Stimulated activated CD4-positive, alpha-beta T cell treated with anti-CD3 and anti-CD28 coated beads, Interleukin-1b, Interleukin-23, amount 100 ng/mL, for 4 hours (primary cell): ENCODE data around the gene ATXN1.
"Not testable (repeated sequence)": the region's sequence is repeated elsewhere in the genome, so short reads cannot be mapped to it uniquely, and the experiment has no call there.

ENCODE experiments used
- DNase-seq, 2 donors: peaks; one replicate each; pipeline ENCODE4 v3.0.0-alpha.2; 2020; ENCODE audit warnings: low read depth in 2 of 2

Gene ATXN1

DNA sequence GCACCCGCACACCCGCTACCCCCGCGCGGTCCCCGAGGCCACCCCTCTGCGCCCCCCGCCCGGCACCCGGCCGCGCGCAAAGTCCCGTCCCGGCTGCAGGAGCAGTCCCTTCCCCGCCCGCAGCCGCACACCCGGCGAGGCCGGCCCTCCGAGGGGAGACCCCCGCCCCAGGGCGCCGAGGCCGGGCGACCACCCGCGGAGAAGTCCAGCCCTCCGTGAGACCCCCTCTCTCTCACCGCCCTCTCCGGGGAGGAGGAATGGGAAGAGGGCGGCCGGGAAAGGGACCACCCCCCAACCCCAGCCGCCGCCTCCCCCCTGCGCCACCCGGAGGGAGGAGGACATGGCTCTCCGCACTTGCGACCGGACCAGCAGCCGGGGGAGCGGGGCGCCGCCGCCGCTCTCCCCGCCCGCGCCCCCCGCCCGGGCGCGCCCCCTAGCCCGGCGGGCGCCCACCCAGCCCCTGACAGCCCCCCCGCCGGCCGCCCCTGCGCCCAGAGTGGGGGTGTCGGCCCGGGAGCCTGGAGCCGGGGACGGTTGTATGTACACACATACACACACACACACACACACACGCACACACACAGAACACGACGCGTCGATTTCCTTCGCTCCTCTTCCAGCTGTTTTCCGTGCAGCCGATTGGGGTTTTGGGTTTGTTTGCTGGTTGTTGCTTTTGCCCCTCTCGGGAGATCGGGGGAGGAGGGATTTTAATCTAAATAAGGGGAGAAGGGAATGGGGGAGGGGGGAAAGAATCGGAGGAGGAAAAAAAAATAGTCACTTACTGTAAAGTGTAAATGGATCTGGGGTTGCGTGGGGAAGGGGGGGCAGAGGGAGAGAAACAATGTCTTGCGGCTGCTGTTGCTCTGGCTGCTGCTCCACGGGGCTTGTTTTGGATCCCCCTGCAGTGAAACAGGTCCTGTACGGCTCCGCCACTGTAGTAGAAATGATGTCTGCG, at the start of gene ATXN1:
Gene ATXN1, minus strand, starts transcription at position 945 of the 955 bp plus-strand sequence.
- DNase-seq: peak; percentile 23 to 35

DNA sequence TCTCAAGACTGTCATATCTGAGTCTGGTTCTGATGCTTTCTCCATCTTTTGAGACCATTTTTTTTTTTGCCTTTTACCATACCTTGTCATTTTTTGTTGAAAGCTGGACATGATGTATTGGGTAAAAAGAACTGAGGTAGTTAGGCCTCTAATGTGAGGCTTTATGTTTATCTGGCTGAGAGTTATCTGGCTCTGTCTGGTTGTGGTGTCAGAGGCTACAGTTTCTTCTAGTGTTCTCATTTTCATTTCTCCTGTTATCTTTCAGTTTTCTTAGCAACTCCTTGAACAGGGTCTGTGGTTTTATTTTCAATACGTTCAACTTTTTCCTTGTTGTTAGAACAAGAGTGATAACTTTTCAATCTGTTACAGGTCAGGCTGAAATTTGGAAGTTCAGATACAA, 49.2 kb upstream of the ATXN1 start:
- no peak for DNase-seq

- no peak for DNase-seq
Observed at GRCh38 chr6:16809753-16810358, 48.6 kb upstream of the ATXN1 start.

DNA sequence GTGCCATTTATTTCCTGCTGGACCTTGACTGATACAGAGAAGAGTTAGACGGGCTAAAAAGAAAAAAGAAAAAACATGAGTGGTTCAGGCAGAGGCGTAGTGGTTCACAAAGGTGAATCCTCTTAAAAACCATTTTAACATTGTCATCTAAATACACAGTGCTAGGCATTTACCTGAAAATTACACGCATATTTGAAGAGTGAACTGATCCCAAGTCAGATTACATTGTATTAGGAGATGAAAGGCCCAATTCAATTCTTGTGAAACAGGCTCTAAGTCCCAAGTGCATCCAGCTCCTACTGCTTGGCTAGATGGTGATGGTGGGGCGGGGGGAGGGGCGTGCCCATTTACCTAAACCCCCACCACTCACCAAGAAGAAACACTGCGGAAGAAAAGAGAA, 46.7 kb upstream of the ATXN1 start:
- no peak for DNase-seq

DNA sequence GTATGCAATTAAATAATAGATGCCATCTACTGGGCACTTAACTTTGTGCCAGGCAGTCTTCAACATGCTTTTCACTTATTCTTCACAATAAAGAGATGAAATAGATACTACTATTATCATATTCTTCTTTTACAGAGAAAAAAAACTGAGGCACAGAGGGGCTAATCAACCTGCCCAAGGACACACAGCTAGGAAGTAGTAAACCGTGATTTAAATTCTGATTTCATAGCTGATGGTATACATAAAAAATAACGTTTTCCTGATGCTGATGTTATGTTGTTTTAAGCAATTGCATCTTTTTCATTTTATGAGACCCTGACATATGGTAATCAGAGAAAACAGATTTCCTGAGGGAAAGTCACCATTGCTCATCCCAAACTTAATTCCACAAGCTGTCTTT, 45.1 kb upstream of the ATXN1 start:
- DNase-seq: no peak

- no peak for DNase-seq
Observed at GRCh38 chr6:16805243-16805950, 44.1 kb upstream of the ATXN1 start.

GRCh38 chr6:16804546-16805242, 43.4 kb upstream of the ATXN1 start:
- DNase-seq: no peak

DNA sequence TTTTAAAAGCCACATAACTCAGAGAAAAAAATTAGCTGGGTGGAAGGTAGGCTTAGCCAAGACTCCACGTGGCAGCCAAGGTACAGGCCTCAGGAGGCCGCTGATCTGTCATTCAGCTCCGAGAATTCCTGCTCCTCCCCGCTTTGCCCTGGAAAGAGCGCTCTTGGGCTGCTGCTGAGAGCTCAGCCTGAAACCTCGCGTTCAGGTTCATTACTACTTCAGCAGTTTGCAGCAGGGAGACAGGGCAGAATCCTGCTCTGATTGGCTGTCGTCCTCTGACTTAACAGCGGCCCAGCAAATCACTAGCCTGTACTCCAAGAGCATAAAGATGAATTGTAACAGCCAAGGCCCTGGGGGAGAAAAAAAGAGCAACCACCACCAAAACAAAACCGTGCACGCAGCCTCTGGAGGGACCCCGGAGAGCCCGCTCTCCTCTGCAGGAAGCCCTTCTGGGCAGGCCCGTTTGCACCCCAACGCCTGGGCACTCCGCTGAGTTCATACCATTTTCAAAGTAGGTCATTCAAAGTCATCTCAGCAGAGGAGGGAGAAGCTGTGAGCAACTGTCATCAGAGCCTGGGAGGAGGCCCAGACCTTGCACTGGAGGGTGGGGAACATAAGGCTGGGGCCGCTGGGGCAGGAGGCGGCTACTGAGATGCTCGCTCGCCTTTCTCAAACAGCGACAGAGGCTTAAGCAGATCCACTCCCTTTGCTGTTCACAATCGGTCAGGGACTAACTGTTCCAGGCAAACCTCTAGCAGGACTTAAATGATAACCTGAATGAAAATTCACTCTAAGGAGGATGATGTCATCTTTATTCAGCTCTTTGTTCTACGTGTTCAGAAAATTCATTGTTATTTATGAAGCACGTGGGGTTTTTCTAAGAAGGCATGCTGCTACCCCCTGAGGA, 42.3 kb upstream of the ATXN1 start:
- no peak for DNase-seq

DNA sequence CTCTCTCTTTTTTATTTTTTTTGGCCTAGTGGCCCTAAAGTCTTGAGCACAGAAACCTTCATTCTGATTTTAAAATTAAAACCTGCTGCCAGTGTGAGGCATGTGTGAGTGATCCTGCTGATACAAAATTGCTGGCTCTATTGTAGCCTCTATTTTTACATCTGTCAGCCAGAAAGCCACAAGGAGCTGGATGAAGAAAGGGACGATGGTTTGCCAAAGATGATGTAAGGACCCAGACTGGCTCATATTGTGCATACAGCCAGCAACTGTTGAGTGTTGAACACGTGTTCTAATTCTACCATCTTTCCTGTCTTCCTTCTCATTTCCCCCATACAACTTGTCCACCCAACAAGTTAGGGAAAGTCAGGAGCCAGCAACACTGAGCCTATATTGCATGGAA, 40.8 kb upstream of the ATXN1 start:
- DNase-seq: no peak

DNA sequence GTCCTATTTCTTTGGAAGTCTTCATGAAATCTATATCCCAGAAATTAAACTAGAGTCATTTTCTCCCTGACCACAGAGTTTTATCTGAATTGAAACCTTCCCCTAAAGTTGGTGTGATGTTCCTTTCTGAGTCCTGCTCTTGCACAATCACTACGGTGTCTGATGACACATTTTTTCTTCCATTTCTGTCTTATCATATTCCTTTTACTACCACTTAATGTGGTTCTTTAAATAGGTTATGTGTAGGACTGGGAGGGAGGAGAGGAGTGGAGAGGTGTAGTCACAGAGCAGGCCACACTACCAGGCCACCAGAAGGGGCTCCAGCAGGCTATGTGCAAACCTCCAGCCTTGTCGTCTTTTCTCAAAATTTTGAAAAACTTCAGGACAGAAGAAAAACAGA, 39.7 kb upstream of the ATXN1 start:
- no peak for DNase-seq

GRCh38 chr6:16800341-16800740, 39.1 kb upstream of the ATXN1 start:
- no peak for DNase-seq

DNA sequence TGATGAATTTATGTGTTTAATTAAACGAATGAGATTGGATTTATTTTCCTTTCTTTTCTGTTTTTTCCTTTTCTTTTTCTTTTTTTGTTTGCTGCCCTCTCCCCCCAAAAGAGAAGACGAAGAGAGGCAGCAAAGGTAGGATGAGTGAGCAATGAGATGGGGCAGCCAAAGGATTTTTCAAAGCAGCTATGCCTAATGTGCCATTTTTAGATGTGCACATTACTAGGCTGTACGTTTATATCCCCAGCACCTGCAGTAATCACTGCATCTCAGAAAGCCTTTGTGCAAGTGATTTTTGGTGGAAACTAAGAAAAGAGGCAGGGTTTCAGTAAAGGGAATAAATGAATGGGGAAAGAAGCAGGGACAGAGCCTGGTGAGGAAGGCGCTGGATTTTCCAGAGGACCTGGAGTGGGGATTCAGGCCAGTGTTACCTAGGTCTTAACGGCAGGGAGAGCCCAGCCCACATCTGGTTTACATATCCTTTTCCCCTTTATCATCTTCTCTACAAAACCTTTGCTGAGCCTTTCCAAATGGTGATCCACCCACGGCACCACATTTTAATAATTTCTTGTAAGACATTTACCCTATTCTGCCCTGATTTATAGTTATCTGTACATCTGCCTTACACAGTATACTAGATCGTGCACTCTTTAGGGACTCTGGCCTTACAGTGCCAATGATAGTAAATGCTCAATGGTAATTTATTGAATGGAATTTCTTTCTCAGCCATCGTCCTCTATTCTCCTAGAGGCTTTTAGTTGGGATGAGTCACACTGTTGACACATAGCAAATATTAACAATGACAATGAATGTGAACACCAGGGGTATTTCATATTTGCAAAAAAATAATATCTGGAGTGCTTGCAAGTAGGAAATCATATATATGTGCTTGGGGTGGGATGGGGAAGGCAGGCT, 38.3 kb upstream of the ATXN1 start:
- DNase-seq: no peak

DNA sequence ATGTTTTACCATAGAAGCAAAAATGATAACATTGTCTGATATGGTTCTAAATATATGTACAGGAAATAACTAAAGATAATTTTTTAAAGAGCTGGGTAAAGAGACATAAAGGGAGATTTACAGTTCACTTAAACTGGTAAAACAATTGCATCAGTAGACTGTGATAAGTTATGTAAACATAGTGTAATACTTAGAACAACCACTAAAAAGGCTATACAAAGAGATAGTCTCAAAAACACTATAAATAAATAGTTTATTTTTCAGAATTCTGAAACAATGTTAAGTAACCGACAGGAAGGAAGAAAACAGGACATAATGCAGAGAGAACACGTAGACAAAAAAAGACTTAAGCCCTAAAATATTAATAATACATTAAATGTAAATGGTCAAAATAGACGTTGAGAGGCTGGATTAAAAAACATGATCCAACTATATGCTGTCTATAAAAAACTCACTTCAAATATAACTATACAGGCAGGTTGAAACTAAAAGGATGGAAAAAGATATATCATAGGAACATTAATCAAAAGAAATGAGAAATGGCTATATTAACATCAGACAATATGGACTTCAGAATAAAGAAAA, 32.7 kb upstream of the ATXN1 start:
- no peak for DNase-seq

GRCh38 chr6:16789329-16790038, 28.2 kb upstream of the ATXN1 start:
- no peak for DNase-seq

GRCh38 chr6:16787128-16787682, 25.9 kb upstream of the ATXN1 start:
- DNase-seq: no peak

DNA sequence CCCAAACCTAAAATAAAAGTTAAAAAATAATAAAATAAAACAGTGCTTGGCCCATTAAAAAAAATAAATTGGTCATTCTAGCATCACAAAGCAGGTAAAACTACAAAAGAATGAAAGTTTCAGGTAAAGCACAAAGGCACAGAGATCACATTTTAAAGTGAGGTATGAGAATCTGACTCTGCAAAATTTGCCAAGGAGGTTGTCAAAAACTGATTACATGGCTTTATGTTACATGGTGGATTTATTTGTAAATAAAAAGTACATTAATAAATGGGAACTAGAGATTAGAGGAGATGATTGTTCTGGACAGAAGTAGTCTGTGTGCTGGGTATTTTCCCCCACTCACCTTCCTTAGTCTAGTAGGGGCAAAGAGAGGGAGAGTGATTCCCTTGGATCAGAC, 24.2 kb upstream of the ATXN1 start:
- no peak for DNase-seq

DNA sequence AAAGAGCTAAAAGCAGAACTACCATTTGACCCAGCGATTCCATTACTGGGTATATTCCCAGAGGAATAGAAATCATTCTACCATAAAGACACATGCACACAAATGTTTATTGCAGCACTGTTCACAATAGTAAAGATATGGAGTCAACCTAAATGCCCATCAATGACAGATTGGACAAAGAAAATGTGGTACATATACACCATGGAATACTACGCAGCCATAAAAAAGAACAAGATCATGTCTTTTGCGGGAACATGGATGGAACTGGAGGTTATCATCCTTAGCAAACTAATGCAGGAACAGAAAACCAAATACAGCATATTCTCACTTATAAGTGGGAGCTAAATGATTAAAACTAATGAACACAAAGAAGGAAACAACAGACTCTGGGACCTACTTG, 23.7 kb upstream of the ATXN1 start:
- not testable (repeated sequence) for DNase-seq

- DNase-seq: no peak
Observed at GRCh38 chr6:16783952-16784565, 22.8 kb upstream of the ATXN1 start.
